NCI-H460 (cell line): ENCODE results near the gene MAP2. TPM values are rescaled to one million over a fixed set of nuclear protein-coding genes. Genes with fewer than 3 reads are reported as not detected.
"Not testable (repeated sequence)": the region's sequence is repeated elsewhere in the genome, so short reads cannot be mapped to it uniquely, and the experiment has no call there.

Source experiments
- DNase-seq: peaks from one replicate; pipeline ENCODE4 v3.0.0-alpha.2; 2016; ENCODE audit warnings: low read depth; ENCODE audit errors: extremely low read depth
- total RNA-seq: library from RNA; depleted of rRNA; stranded (reverse); fragments of >200 nt; shearing (Covaris generic); gene quantifications from 2 replicates; pipeline ENCODE4 v1.2.3, GENCODE V29; 2014

Gene MAP2
- total RNA-seq, 1 experiment from 2014 or later: 28.0 TPM

GRCh38 chr2:209579230-209579749 lies 155.4 kb downstream of the MAP2 start:
- no peak for DNase-seq

- no peak for DNase-seq
These were observed 157.2 kb downstream of the MAP2 start for GRCh38 chr2:209581040-209581439.

- no peak for DNase-seq
These were observed 158.4 kb downstream of the MAP2 start for GRCh38 chr2:209582281-209582680.

DNA sequence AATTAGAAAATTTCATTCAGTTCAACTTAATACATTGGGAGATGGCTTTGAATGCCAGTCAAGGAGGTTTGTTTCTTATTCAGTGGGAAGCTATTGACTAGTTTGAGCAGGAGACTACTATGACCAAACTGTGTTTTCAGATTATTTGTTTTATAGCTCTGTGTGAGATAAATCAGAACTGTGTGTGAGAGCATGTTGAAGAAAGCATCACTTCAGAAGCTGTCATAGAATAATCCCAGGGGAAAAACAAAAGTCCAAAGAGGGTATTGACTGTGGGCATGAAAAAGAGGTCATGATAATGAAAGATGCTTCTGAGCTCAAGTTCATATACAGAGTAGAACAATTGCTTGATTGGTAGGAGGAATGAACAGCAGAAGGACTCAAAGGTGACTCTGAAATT lies 160.6 kb downstream of the MAP2 start:
- DNase-seq: no peak

DNA sequence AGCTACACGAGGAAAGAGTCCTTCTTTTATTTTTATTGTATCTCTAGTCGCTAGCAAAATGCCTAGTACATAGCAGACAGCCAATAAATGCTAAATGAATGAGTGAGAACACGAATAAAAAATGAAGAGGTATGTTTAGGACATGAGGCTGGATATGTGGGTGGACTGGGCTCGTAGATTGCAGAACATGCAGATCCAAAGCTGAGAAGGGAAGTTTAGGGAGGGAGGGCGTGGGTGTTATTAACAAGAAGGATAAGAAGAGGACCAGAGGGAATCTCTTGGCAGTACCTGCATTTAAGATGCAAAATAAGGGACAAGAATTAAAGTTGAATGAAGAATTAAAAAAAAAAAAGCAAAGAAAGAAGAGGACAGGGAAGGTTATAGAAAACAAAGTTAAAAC lies 161.1 kb downstream of the MAP2 start:
- no peak for DNase-seq

DNA sequence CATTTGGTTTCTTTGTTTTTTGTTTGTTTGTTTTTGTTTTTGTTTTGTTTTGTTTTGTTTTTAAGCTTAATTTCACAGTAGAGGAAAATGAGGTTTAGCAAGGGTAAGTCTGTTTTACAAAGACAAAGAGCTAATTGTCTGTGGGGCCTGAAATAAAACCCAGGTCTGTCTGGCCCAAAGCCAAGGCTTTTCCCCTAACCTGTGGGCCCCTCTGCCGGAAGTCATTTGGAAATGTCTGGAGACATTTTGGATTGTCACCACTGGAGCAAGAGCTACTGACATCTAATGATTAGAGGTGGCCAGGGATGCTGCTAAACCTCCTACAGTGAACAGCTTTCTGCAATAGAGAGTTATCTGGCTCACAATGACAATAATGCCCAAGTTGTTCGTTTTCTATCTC lies 167.2 kb downstream of the MAP2 start:
- no peak for DNase-seq

DNA sequence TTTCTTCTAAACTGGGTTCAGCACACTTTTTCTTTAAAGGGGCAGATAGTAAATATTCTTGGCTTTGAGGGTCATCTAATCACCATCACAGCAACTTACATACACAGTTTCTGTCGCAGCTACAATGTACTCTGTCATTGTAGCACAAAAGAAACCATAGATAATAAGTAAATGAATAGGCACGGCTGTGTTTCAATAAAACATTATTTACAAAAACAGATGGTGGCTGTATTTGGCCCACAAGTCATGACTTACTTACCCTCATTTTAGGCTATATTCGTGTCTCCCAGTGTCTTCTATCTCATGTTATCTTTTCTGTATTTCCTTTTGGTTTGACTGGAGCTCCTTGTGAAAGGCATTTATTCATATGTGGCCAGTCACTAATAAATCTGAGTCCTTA lies 168.3 kb downstream of the MAP2 start:
- no peak for DNase-seq

DNA sequence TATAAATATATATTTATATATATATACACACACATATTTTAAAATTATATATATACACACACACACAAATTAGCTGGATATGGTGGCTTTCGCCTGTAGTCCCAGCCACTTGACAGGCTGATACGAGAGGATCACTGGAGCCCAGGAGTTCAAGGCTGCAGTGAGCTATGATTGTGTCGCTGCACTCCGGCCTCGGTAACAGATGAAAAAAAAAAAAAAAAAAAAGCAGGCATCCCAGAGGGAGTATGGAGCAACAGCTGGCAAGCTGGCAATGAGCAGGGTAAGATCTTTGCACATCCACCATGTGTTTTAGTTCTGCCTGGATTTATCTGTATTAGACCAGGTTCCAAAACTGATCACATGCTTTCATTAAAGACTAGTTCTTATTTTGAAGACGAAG lies 170.1 kb downstream of the MAP2 start:
- no peak for DNase-seq

DNA sequence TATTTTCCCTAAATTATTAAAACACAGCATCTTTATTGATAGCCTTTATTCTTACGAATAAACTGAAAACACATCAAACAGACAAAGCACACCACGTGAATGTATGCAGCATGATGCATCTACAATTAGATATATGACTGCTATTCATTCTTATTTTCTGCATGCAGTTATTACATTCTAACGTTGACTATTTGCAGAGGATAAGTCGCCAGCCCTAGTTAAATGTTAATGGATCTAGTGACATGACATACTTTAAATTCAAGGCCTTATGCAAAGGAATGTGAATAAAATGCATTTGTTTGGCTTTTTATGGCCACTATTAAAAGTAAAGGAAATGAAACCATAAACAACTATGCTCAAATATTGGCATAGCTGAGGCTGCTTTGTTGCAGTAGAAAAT lies 172.4 kb downstream of the MAP2 start:
- DNase-seq: no peak

DNA sequence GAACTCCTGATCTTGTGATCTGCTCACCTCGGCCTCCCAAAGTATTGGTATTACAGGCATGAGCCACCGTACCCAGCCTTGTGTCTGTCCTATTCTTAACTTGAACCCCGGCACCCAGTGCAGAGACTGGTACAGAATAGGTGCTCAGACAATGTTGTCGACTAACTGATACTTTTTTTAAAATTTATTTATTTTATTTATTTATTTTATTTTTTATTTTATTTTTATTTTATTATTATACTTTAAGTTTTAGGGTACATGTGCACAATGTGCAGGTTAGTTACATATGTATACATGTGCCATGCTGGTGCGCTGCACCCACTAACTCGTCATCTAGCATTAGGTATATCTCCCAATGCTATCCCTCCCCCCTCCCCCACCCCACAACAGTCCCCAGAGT lies 174.4 kb downstream of the MAP2 start:
- DNase-seq: not testable (repeated sequence)

GRCh38 chr2:209600341-209601171 lies 176.7 kb downstream of the MAP2 start:
- no peak for DNase-seq

- no peak for DNase-seq
These were observed 177.7 kb downstream of the MAP2 start for GRCh38 chr2:209601497-209601896.

GRCh38 chr2:209602259-209602658 lies 178.4 kb downstream of the MAP2 start:
- no peak for DNase-seq

DNA sequence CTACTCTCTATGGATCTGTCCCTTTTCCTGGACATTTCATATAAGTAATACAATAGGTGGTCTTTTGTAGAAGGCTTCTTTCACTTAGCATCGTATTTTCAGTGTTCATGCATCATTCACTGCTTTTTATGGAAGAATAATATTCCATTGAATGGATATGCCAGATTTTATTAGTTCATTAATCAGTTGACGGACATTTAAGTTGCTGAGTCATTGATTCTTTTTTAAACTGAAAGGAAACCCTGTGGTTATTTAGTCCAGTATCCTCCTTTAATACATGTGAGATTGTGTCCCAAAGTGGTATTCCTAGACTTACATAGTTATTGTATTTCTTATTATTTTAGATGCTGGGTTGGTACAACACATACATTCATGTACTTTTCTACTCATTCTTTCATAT lies 185.7 kb downstream of the MAP2 start:
- no peak for DNase-seq

DNA sequence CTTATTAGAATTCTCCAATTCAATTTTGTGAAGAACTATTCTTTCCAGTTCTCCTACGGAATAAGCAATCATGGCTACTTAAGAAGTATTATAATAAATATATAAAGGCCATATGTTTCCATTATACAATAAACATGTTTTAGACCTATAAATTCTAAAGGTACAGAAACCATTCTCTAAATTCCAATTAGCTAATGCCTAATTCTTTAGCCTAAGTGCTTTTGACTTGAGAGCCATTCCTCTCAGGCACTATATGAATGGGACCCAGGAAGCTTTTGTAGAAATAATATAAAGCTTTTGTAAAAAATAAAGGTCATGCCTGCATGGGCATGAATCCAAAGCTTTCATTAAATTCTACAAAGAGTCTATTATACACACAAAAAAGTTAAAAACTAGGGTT lies 186.8 kb downstream of the MAP2 start:
- DNase-seq: no peak

DNA sequence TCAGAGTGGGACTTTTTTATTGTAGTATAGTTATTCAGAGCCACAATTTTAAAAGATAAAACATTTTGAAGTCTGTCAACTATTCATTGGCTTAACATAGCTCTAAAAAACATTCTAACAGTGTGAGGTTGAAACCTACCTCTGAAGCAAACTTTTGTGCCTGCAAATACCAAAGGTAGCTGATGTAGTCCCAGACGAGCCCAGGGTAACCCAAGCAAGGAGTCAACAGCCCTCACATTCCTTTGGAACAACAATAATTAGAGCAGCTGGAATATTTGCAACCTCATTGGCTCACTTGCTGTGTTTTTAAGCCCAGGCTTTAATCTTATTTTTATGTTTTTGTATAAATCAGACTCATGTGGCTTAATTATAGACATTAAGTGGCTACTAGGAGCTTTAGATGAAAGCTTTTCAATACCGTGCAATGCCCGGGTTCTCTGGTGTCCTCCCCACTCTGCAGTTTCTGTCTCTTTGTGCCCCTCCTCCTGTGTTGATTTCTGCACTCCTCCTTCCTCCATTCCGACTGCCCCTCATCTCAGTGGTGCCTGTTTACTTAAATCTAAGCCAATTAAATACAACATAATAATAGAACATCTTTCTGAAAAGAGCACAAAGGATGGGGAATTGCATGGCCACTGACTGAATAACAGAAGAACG lies 189.9 kb downstream of the MAP2 start:
- no peak for DNase-seq

DNA sequence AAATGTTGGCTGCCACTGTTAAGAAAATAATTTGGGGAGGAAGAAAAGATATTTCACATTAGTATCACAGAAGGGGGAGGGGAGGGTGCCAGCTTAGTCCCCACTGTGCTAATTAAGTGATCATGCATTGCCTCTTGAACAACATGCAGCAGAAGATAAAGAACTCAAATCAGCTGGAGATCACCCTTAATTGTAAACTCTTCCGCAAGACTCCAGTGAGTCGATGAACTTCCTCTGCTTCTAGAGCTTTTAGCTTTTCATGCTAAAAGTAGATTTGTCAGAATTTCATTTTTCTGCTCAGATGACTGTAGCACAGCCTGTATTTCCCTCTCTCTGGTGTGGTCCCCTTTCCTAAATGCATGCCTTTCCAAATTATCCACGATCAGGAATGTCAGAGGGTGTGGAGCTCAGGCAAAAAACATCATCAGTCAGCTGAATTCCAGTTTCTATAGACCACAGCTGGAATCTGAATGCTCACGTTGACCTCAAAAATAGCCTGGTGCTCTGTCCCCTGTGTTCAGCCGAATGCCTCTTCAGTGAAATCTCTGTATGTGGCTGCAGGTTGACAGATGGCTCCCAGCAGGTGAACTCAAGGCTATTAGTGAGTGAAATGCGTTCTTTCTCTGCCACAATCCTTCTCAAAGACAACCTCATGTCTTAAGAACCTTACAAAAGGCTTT lies 191.0 kb downstream of the MAP2 start:
- no peak for DNase-seq

DNA sequence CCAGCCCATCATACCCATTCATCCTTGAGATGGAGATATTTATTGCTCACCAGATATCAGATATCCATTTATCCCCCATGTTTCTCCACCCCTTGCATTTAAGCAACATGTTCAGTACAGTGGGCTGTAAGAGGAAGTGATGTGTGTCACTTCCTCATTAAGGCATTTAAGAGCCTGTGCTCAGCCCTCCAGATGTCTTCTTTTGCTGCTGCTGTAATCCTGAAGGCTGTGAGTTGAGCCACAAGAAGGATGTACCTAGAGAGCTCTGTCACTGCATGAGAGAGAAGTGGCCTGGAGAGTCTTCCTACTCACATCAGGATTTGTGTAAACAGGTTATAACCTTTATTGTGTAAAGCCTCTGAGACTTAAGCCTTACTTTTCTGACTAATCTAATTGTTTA lies 195.9 kb downstream of the MAP2 start:
- no peak for DNase-seq

GRCh38 chr2:209624192-209624938 lies 200.5 kb downstream of the MAP2 start:
- DNase-seq: no peak

DNA sequence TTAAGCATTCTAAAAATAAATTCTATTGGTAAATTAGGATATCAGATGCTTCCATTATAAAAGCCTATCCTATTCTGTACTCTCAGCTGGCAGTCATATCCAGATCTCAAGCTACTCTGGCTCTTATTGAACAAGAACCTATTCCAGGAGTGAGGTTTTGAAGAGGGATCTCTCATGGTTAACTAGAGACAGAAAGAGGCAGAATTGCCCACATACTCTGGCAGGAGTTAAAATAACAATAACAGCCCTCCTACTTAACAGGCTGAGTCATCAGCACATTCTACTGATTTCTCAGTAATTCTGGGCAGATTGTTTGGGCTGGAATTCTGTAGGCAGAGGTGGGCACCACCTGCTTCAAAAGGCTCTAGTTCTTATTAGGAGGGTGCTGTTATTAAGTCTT lies 205.8 kb downstream of the MAP2 start:
- no peak for DNase-seq

DNA sequence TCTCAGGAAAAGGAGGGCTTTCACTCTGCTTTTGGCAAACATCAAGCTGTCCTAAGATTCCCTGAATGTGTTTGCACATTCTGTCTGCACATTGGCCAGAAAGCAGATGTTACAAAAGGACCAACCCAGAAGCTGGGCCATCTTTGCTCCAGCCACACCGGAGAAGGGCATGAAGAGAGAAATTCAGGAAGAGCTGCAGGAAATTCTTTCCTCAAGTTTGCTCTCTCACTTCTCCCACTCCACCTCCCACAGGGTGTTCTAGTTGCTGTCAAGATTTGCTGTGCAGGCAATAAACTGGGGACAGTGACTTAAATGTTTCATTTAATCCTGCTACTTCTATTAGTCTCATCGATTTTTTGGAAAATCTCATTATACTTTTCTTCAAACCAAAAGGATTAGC lies 210.1 kb downstream of the MAP2 start:
- DNase-seq: no peak
